ENCODE measurements around the gene ASB15. TPM values are rescaled to one million over a fixed set of nuclear protein-coding genes. Genes with fewer than 3 reads are reported as not detected.

The ASB15 gene
- total RNA-seq, 6 experiments from 2014 or later: not detected

- TF ChIP-seq CTCF (IDR thresholded peaks at IDR 0.05): no peak
- Mint-ChIP-seq H3K27me3 (ENCODE audit: insufficient read depth) (peaks cover 5% of the 10 kb centered on the region), H3K27ac (no peak within 1 kb of the TSS), H3K4me3 (no peak within 1 kb of the TSS), H3K9me3 (no peaks in the 10 kb centered on the region), H3K36me3 (ENCODE audit: low read depth) (peaks cover 7% of the 10 kb centered on the region), H3K4me1 (ENCODE audit: low read depth) (no peaks in the 10 kb centered on the region)
- DNase-seq: peak; percentile 100
Measured at GRCh38 chr7:123557398-123558288, 44.0 kb upstream of the ASB15 start, which contains the start of gene NDUFA5. Gene NDUFA5, minus strand, starts transcription at chr7:123557818. Its CDS starts 23 bp downstream, at chr7:123557795.

DNA sequence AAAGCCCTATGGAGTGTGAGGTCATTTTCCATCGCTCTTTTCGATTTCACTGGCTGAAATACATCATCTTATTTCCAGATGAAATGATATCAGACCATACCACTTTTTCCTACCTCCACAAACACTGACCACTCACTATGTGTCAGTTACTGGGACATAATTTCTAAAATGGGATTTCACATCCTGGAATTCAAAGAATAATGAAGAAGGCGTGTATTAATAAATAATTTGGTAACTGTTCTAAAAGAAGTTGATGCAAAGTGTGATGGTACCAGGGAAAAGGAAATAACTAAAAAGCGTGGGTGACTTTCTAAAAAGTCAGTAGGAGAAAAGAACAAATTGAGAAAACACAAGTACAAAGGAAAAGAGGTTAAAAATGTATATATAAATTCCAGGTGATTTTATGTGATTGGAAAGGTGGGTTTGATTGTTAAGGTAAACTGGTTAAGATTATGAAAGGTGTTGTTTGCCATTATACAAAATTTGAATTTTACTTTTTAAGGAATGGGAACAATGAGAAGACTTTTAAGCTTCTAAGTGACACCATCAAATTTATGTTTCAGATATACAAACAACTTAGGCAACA lies 43.2 kb upstream of the ASB15 start:
- no peak overlapping the region for H3K27ac Mint-ChIP-seq
- no peak for TF ChIP-seq CTCF (IDR thresholded peaks at IDR 0.05)
- no peaks in the 10 kb centered on the region for H3K36me3 Mint-ChIP-seq (ENCODE audit: low read depth)
- H3K9me3 Mint-ChIP-seq: no peaks in the 10 kb centered on the region
- no peak for DNase-seq
- H3K27me3 Mint-ChIP-seq (ENCODE audit: insufficient read depth): peaks cover 5% of the 10 kb centered on the region
- H3K4me3 Mint-ChIP-seq: no peak overlapping the region
- H3K4me1 Mint-ChIP-seq (ENCODE audit: low read depth): no peaks in the 10 kb centered on the region

- Mint-ChIP-seq H3K36me3 (ENCODE audit: low read depth) (no peaks in the 10 kb centered on the region), H3K27ac (no peak overlapping the region), H3K27me3 (ENCODE audit: insufficient read depth) (peaks cover 9% of the 10 kb centered on the region), H3K4me1 (ENCODE audit: low read depth) (no peaks in the 10 kb centered on the region), H3K9me3 (no peaks in the 10 kb centered on the region), H3K4me3 (no peak overlapping the region)
- no peak for DNase-seq
- no peak for TF ChIP-seq CTCF (IDR thresholded peaks at IDR 0.05)
Measured at GRCh38 chr7:123562121-123562520, 39.5 kb upstream of the ASB15 start.

- Mint-ChIP-seq H3K27me3 (ENCODE audit: insufficient read depth) (peaks cover 5% of the 10 kb centered on the region; the same call in 1 of the 2 replicates), H3K4me3 (no peak overlapping the region)
Measured at GRCh38 chr7:123569352-123570010, 32.1 kb upstream of the ASB15 start.

More at GRCh38 chr7:123569352-123570010, 32.1 kb upstream of the ASB15 start:
- Mint-ChIP-seq H3K9me3 (no peaks in the 10 kb centered on the region), H3K4me1 (ENCODE audit: low read depth) (no peaks in the 10 kb centered on the region), H3K36me3 (ENCODE audit: low read depth) (no peaks in the 10 kb centered on the region), H3K27ac (no peak overlapping the region)
- DNase-seq: no peak
- TF ChIP-seq CTCF (IDR thresholded peaks at IDR 0.05): no peak

All from HFFc6 (cell line).